ENCODE measurements around the gene SLC35F2.

Gene SLC35F2

DNA sequence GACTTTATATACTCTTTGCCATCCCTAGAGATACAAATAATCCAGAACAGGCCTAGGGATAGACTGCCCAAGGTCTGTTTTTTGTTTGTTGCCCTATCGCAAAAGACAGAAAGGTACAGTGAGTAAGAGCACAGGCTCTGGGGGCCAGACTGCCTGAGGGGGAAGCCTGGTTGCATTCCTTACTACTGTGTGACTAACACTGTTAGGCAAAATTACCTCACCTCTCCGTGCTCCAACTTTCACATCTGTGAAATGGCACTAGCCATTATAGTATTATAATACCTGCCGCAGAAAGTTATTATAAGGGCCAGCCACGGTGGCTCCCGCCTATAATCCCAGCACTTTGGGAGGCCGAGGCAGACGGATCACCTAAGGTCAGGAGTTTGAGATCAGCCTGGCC, 14.5 kb downstream of the SLC35F2 start:
- no peak overlapping the region for H3K4me3 ChIP-seq (replicated peaks; ENCODE audit: insufficient read depth, low read length)
- no peak overlapping the region for H3K27ac ChIP-seq (replicated peaks)
- no peaks in the 10 kb centered on the region for H3K27me3 ChIP-seq (ENCODE audit: insufficient read depth, poor library complexity, severe bottlenecking)
- DNase-seq (ENCODE audit: low read depth in 1 of 2, low spot score in 1 of 2), result no peak
- TF ChIP-seq, protein P1, sequence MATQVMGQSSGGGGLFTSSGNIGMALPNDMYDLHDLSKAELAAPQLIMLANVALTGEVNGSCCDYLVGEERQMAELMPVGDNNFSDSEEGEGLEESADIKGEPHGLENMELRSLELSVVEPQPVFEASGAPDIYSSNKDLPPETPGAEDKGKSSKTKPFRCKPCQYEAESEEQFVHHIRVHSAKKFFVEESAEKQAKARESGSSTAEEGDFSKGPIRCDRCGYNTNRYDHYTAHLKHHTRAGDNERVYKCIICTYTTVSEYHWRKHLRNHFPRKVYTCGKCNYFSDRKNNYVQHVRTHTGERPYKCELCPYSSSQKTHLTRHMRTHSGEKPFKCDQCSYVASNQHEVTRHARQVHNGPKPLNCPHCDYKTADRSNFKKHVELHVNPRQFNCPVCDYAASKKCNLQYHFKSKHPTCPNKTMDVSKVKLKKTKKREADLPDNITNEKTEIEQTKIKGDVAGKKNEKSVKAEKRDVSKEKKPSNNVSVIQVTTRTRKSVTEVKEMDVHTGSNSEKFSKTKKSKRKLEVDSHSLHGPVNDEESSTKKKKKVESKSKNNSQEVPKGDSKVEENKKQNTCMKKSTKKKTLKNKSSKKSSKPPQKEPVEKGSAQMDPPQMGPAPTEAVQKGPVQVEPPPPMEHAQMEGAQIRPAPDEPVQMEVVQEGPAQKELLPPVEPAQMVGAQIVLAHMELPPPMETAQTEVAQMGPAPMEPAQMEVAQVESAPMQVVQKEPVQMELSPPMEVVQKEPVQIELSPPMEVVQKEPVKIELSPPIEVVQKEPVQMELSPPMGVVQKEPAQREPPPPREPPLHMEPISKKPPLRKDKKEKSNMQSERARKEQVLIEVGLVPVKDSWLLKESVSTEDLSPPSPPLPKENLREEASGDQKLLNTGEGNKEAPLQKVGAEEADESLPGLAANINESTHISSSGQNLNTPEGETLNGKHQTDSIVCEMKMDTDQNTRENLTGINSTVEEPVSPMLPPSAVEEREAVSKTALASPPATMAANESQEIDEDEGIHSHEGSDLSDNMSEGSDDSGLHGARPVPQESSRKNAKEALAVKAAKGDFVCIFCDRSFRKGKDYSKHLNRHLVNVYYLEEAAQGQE (IDR thresholded peaks at IDR 0.05; ENCODE audit: insufficient replicate concordance, low read depth), result no peak
- TF ChIP-seq GABPA (IDR thresholded peaks at IDR 0.05; ENCODE audit: low read depth), result no peak
- TF ChIP-seq POLR2AphosphoS5 (IDR thresholded peaks at IDR 0.05; ENCODE audit: low read depth), result no peak
- TF ChIP-seq, protein P2, sequence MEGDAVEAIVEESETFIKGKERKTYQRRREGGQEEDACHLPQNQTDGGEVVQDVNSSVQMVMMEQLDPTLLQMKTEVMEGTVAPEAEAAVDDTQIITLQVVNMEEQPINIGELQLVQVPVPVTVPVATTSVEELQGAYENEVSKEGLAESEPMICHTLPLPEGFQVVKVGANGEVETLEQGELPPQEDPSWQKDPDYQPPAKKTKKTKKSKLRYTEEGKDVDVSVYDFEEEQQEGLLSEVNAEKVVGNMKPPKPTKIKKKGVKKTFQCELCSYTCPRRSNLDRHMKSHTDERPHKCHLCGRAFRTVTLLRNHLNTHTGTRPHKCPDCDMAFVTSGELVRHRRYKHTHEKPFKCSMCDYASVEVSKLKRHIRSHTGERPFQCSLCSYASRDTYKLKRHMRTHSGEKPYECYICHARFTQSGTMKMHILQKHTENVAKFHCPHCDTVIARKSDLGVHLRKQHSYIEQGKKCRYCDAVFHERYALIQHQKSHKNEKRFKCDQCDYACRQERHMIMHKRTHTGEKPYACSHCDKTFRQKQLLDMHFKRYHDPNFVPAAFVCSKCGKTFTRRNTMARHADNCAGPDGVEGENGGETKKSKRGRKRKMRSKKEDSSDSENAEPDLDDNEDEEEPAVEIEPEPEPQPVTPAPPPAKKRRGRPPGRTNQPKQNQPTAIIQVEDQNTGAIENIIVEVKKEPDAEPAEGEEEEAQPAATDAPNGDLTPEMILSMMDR (IDR thresholded peaks at IDR 0.05; ENCODE audit: insufficient read depth, low read length), result no peak
- TF ChIP-seq SPI1 (IDR thresholded peaks at IDR 0.05; ENCODE audit: borderline replicate concordance, low read depth), result no peak

DNA sequence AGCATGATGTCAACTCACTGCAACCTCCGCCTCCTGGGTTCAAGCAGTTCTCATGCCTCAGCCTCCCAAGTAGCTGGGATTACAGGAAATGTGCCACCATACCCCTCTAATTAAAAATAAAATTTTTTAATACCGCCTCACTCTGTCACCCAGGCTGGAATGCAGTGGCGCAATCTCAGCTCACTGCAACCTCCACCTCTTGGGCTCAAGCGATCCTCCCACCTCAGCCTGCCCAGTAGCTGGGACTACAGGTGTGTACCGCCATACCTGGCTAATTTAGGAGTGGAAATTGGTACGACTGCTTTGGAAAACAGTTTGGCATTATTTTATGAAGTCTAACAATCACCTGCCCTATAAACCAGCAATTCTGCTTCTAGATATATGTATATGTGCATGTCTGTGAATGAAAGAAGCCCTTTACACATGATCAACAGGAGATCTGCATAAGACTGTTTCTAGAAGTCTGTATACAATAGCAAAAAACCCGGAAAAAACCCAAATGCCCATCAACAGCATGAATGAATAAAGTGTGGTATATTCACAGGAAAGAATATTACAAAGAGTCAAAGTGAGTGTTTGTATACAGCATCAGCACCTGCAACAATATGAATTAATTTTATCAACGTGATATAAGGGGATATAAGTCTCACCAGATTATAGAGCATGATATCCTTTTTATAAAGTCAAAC, 16.0 kb downstream of the SLC35F2 start:
- TF ChIP-seq, protein P2 (IDR thresholded peaks at IDR 0.05; ENCODE audit: insufficient read depth, low read length), result no peak
- TF ChIP-seq, protein P1 (IDR thresholded peaks at IDR 0.05; ENCODE audit: insufficient replicate concordance, low read depth), result no peak
- TF ChIP-seq GABPA (IDR thresholded peaks at IDR 0.05; ENCODE audit: low read depth) (no peak), SPI1 (IDR thresholded peaks at IDR 0.05; ENCODE audit: borderline replicate concordance, low read depth) (no peak), POLR2AphosphoS5 (IDR thresholded peaks at IDR 0.05; ENCODE audit: low read depth) (no peak)
- DNase-seq (ENCODE audit: low read depth in 1 of 2, low spot score in 1 of 2), result no peak
- no peaks in the 10 kb centered on the region for H3K27me3 ChIP-seq (ENCODE audit: insufficient read depth, poor library complexity, severe bottlenecking)
- H3K4me3 ChIP-seq (replicated peaks; ENCODE audit: insufficient read depth, low read length), result no peak overlapping the region
- peak overlapping the region; percentile 54 for H3K27ac ChIP-seq (replicated peaks)

DNA sequence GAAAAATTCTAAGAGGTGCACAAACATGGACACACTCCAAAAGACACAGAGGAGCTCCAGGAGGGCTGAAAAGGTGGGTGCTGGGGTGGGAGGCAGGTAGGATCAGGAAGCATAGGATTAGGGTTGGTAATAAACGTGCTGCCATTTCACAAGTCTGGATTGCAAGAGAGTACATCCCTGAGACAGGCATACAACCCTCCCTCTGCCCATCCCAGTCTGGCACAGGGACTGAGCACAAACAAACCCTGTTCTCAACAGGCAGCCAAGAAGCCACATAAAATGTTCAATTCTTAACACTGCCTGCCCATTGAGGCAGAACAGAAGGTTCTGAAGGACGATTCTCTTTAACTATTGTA, 18.5 kb downstream of the SLC35F2 start:
- H3K27me3 ChIP-seq (ENCODE audit: insufficient read depth, poor library complexity, severe bottlenecking), result no peaks in the 10 kb centered on the region
- no peak overlapping the region for H3K4me3 ChIP-seq (replicated peaks; ENCODE audit: insufficient read depth, low read length)
- TF ChIP-seq SPI1 (IDR thresholded peaks at IDR 0.05; ENCODE audit: borderline replicate concordance, low read depth) (no peak), GABPA (IDR thresholded peaks at IDR 0.05; ENCODE audit: low read depth) (no peak), POLR2AphosphoS5 (IDR thresholded peaks at IDR 0.05; ENCODE audit: low read depth) (no peak)
- TF ChIP-seq, protein P2 (IDR thresholded peaks at IDR 0.05; ENCODE audit: insufficient read depth, low read length), result no peak
- TF ChIP-seq, protein P1 (IDR thresholded peaks at IDR 0.05; ENCODE audit: insufficient replicate concordance, low read depth), result no peak

More for the DNA sequence above, 18.5 kb downstream of the SLC35F2 start:
- peak overlapping the region; percentile 91 for H3K27ac ChIP-seq (replicated peaks)
- peak in 1 of 2 experiments; percentile 40 for DNase-seq (ENCODE audit: low read depth in 1 of 2, low spot score in 1 of 2)
